ENCODE results near the gene PLK2. TPM values are rescaled to one million over a fixed set of nuclear protein-coding genes. Genes with fewer than 3 reads are reported as not detected.

Gene PLK2
- total and polyA plus RNA-seq, 2 of the 8 experiments (the other 6 are each of a cell fraction or from before 2014, with no cell fraction given), result 5.8 to 20.6 TPM

- Histone ChIP-seq H3K4me3 (ENCODE audit: extremely low read depth in 1 of 4, insufficient read depth in 2 of 4, low read depth in 3 of 4, low read length in 4 of 4) (no peak overlapping the region), H3K36me3 (ENCODE audit: control insufficient read depth in 2 of 4, insufficient read depth in 4 of 4, low read length in 3 of 4) (peaks cover 0 to 3% (median 0%) of the 10 kb centered on the region in 4 experiments; a peak in 1 of 8 replicates), H3K14ac (ENCODE audit: insufficient read length) (no peak overlapping the region), H3K18ac (ENCODE audit: extremely low read depth, low read length) (no peak overlapping the region), H4K91ac (replicated peaks; ENCODE audit: insufficient read length, low read length) (no peak overlapping the region), H2BK20ac (ENCODE audit: low read length) (no peak overlapping the region), H2AFZ (ENCODE audit: low read length) (no peak overlapping the region), H2AK5ac (ENCODE audit: low read depth, low read length) (no peak overlapping the region), H2BK15ac (ENCODE audit: low read length) (no peak overlapping the region), H2BK5ac (ENCODE audit: low read depth, low read length) (no peak overlapping the region), H3K27ac (ENCODE audit: low read depth, low read length) (no peak overlapping the region), H2BK120ac (replicated peaks; ENCODE audit: low read depth, low read length) (no peak overlapping the region), H3K23ac (ENCODE audit: insufficient read length) (no peak overlapping the region), H3K9ac (replicated peaks in 1 of 4; ENCODE audit: extremely low read depth in 1 of 4, low read depth in 3 of 4, low read length in 3 of 4) (no peak overlapping the region), H3K4me1 (replicated peaks in 1 of 4; ENCODE audit: control insufficient read depth in 3 of 4, insufficient read depth in 4 of 4, low read length in 3 of 4) (peaks cover 0 to 6% (median 3%) of the 10 kb centered on the region in 4 experiments; a peak in 4 of 7 replicates), H3K4ac (replicated peaks; ENCODE audit: insufficient read length, low read depth, low read length) (no peak overlapping the region), H3K27me3 (replicated peaks in 1 of 4; ENCODE audit: control insufficient read depth in 3 of 4, extremely low read depth in 1 of 4, insufficient read depth in 3 of 4, low read length in 3 of 4) (no peaks in the 10 kb centered on the region), H4K5ac (ENCODE audit: insufficient read length, low read depth, low read length) (no peak overlapping the region), H3K79me1 (ENCODE audit: low read depth, low read length) (no peaks in the 10 kb centered on the region), H3K23me2 (ENCODE audit: low read depth, low read length) (no peaks in the 10 kb centered on the region), H4K20me1 (replicated peaks in 1 of 2; ENCODE audit: control insufficient read depth in 1 of 2, insufficient read depth in 2 of 2, low read length in 2 of 2) (no peaks in the 10 kb centered on the region), H4K8ac (ENCODE audit: extremely low read depth, insufficient read depth, low read length) (no peak overlapping the region), H3K79me2 (ENCODE audit: control insufficient read depth in 1 of 2, insufficient read depth in 2 of 2, low read length in 2 of 2) (no peaks in the 10 kb centered on the region), H2BK12ac (ENCODE audit: low read depth, low read length) (no peak overlapping the region), H3K56ac (replicated peaks; ENCODE audit: insufficient read length, low read depth, low read length) (no peak overlapping the region), H3K9me3 (ENCODE audit: insufficient read depth in 2 of 2, low read depth in 1 of 2, low read length in 1 of 2) (peaks cover 3 to 7% of the 10 kb centered on the region in 2 experiments), H3K4me2 (ENCODE audit: insufficient read depth in 1 of 2, low read depth in 2 of 2, low read length in 2 of 2) (no peak overlapping the region)
- no peak for DNase-seq (ENCODE audit: low read depth in 1 of 2, low spot score in 2 of 2)
- ChIA-PET CTCF (ENCODE audit: partially characterized antibody) (no interaction called here), POLR2A (ENCODE audit: partially characterized antibody) (no interaction called here)
- no peak for FAIRE-seq
- WGBS, 2 experiments (ENCODE audit: extremely low coverage in 1 of 2, insufficient coverage in 1 of 2, insufficient read length in 1 of 2, insufficient replicate concordance in 2 of 2, low coverage in 1 of 2, low lambda C conversion rate in 2 of 2, missing lambda C conversion rate in 1 of 2), result 91% methylated on average over 2 of the region's 2 CpGs; no CpG with 5 or more reads in 1 of the 2 experiments
- TF ChIP-seq RXRA (IDR thresholded peaks at IDR 0.05; ENCODE audit: insufficient read depth, low read depth, low read length) (no peak), SIX5 (IDR thresholded peaks at IDR 0.05; ENCODE audit: low read depth, low read length) (no peak), KDM1A (IDR thresholded peaks at IDR 0.05; ENCODE audit: borderline replicate concordance, low read length) (no peak), SIN3A (conservative IDR thresholded peaks at IDR 0.05 in 1 of 2, IDR thresholded peaks at IDR 0.05 in 1 of 2; ENCODE audit: low read depth in 1 of 2, low read length in 2 of 2) (no peak), RFX5 (IDR thresholded peaks at IDR 0.05; ENCODE audit: borderline replicate concordance, low read depth, low read length) (no peak), YY1 (IDR thresholded peaks at IDR 0.05; ENCODE audit: low read depth, low read length) (no peak), MAX (IDR thresholded peaks at IDR 0.05) (no peak), SIRT6 (IDR thresholded peaks at IDR 0.05; ENCODE audit: low read length) (no peak), TAF1 (IDR thresholded peaks at IDR 0.05; ENCODE audit: low read depth, low read length) (no peak), SP1 (IDR thresholded peaks at IDR 0.05; ENCODE audit: low read depth, low read length) (no peak), ASH2L (IDR thresholded peaks at IDR 0.05; ENCODE audit: low read length) (no peak), ZNF274 (IDR thresholded peaks at IDR 0.05; ENCODE audit: borderline replicate concordance, extremely low read depth, low read length) (no peak)
- TF ChIP-seq, protein P1, sequence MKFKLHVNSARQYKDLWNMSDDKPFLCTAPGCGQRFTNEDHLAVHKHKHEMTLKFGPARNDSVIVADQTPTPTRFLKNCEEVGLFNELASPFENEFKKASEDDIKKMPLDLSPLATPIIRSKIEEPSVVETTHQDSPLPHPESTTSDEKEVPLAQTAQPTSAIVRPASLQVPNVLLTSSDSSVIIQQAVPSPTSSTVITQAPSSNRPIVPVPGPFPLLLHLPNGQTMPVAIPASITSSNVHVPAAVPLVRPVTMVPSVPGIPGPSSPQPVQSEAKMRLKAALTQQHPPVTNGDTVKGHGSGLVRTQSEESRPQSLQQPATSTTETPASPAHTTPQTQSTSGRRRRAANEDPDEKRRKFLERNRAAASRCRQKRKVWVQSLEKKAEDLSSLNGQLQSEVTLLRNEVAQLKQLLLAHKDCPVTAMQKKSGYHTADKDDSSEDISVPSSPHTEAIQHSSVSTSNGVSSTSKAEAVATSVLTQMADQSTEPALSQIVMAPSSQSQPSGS (IDR thresholded peaks at IDR 0.05; ENCODE audit: low read length), result no peak
These were observed 10.0 kb upstream of the PLK2 start for GRCh38 chr5:58469896-58470295.
